Neural progenitor cell (in vitro differentiated cells): Measurements from ENCODE around the gene HOXD1. TPM values are rescaled to one million over a fixed set of nuclear protein-coding genes. Genes with fewer than 3 reads are reported as not detected.

Experiments used
- DNase-seq: peaks from one replicate; pipeline ENCODE4 v3.0.0-alpha.2; 2016; ENCODE audit warnings: low spot score
- H2AFZ ChIP-seq: fragments of 200-600 bp; sonication (generic); replicated peaks from 2 replicates; pipeline ENCODE4 v1.6.1; 2016; ENCODE audit warnings: antibody characterized with exemption
- H3F3A ChIP-seq: fragments of 200-600 bp; sonication (generic); 2 replicates; pipeline ENCODE4 v1.6.1; 2016; ENCODE audit warnings: antibody characterized with exemption, low read depth
- H3K27ac ChIP-seq: fragments of 200-600 bp; sonication (generic); 2 replicates; pipeline ENCODE4 v1.5.1; 2016; ENCODE audit warnings: mild to moderate bottlenecking
- H3K27me3 ChIP-seq: fragments of 200-600 bp; sonication (generic); 2 replicates; pipeline ENCODE4 v1.6.1; 2016; ENCODE audit warnings: mild to moderate bottlenecking, moderate library complexity
- H3K36me3 ChIP-seq: fragments of 200-600 bp; sonication (generic); 2 replicates; pipeline ENCODE4 v1.5.1; 2016
- H3K4me1 ChIP-seq: fragments of 200-600 bp; sonication (generic); 2 replicates; pipeline ENCODE4 v1.6.1; 2016; ENCODE audit warnings: mixed run types
- H3K4me2 ChIP-seq: fragments of 200-600 bp; sonication (generic); 2 replicates; pipeline ENCODE4 v1.6.1; 2016
- H3K4me3 ChIP-seq: fragments of 200-600 bp; sonication (generic); 2 replicates; pipeline ENCODE4 v1.5.1; 2016
- H3K79me2 ChIP-seq: fragments of 200-600 bp; sonication (generic); 2 replicates; pipeline ENCODE4 v1.6.1; 2016; ENCODE audit warnings: low read depth
- H3K9ac ChIP-seq: fragments of 200-600 bp; sonication (generic); 2 replicates; pipeline ENCODE4 v1.6.1; 2016
- H3K9me3 ChIP-seq: fragments of 200-600 bp; sonication (generic); 2 replicates; pipeline ENCODE4 v1.5.1; 2016; ENCODE audit warnings: low read depth
- H4K20me1 ChIP-seq: fragments of 200-600 bp; sonication (generic); 2 replicates; pipeline ENCODE4 v1.6.1; 2016; ENCODE audit warnings: low read depth
- H3K27ac Mint-ChIP-seq: 3 replicates; pipeline ENCODE4 v1.8.0; 2021; ENCODE audit warnings: mixed read lengths
- H3K27me3 Mint-ChIP-seq: 2 replicates; pipeline ENCODE4 v1.8.0; 2022; ENCODE audit warnings: low read depth, mild to moderate bottlenecking, inconsistent platforms, moderate library complexity, mixed read lengths; ENCODE audit not compliant: insufficient read depth
- H3K36me3 Mint-ChIP-seq: 3 replicates; pipeline ENCODE4 v1.8.0; 2021; ENCODE audit warnings: mixed read lengths
- H3K4me1 Mint-ChIP-seq: 3 replicates; pipeline ENCODE4 v1.8.0; 2021; ENCODE audit warnings: mixed read lengths
- H3K4me3 Mint-ChIP-seq: 3 replicates; pipeline ENCODE4 v1.8.0; 2021; ENCODE audit warnings: mild to moderate bottlenecking, moderate library complexity, mixed read lengths
- H3K9me3 Mint-ChIP-seq: 3 replicates; pipeline ENCODE4 v1.8.0; 2020; ENCODE audit warnings: mixed read lengths
- EZH2 ChIP-seq: fragments of 200-600 bp; sonication (generic); IDR thresholded peaks from 2 replicates; pipeline ENCODE4 v1.6.1; 2017; ENCODE audit warnings: antibody characterized with exemption, mild to moderate bottlenecking, moderate library complexity
- EZH2phosphoT487 ChIP-seq: fragments of 200-600 bp; sonication (generic); IDR thresholded peaks from 2 replicates; pipeline ENCODE4 v1.6.1; 2017; ENCODE audit warnings: antibody characterized with exemption
- total RNA-seq: library from RNA; depleted of rRNA; stranded (reverse); fragments of >200 nt; gene quantifications from 2 replicates; pipeline ENCODE4 v1.2.3, GENCODE V29; 2015; ENCODE audit warnings: low replicate concordance
- TF ChIP-seq, protein P1 (sequence below): fragments of 200-600 bp; sonication (generic); IDR thresholded peaks from 2 replicates; pipeline ENCODE4 v1.5.1; 2017; ENCODE audit warnings: antibody characterized with exemption, mild to moderate bottlenecking

Gene HOXD1
- total RNA-seq, 1 donor from 2014 or later: not detected

DNA sequence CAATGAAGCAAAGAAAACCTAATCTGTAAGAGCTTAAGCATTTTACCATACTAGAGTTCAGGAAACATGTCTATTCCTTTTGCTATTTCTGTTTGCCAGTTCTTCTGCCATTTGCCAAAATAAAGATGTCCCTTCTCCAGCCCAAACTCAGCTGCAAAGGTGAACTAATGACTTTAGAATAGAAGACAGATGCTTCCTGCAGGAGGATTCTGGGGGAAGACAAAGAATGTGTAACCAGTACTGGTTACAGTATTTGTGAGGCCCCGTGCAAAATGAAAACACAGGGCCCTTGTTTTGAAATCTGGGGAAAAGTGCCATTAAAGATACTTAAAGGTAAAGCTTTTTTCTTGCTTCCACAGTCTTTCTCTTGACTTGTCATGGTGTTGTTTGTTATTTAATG is 46.5 kb downstream of the HOXD1 start:
- Histone ChIP-seq H2AFZ (no peak overlapping the region), H3K9me3 (no peaks in the 10 kb centered on the region), H3K36me3 (no peaks in the 10 kb centered on the region), H3K79me2 (no peaks in the 10 kb centered on the region), H4K20me1 (no peaks in the 10 kb centered on the region), H3K27ac (no peak overlapping the region), H3K4me1 (no peaks in the 10 kb centered on the region), H3K4me2 (no peak overlapping the region), H3K27me3 (peaks cover 36% of the 10 kb centered on the region), H3K9ac (no peak overlapping the region), H3F3A (no peaks in the 10 kb centered on the region), H3K4me3 (no peak overlapping the region)
- Mint-ChIP-seq H3K4me1 (no peaks in the 10 kb centered on the region), H3K36me3 (no peaks in the 10 kb centered on the region), H3K27me3 (peaks cover 6% of the 10 kb centered on the region), H3K27ac (no peak overlapping the region), H3K4me3 (no peak overlapping the region), H3K9me3 (no peaks in the 10 kb centered on the region)
- DNase-seq: no peak
- TF ChIP-seq EZH2 (no peak), EZH2phosphoT487 (no peak)
- TF ChIP-seq, protein P1, sequence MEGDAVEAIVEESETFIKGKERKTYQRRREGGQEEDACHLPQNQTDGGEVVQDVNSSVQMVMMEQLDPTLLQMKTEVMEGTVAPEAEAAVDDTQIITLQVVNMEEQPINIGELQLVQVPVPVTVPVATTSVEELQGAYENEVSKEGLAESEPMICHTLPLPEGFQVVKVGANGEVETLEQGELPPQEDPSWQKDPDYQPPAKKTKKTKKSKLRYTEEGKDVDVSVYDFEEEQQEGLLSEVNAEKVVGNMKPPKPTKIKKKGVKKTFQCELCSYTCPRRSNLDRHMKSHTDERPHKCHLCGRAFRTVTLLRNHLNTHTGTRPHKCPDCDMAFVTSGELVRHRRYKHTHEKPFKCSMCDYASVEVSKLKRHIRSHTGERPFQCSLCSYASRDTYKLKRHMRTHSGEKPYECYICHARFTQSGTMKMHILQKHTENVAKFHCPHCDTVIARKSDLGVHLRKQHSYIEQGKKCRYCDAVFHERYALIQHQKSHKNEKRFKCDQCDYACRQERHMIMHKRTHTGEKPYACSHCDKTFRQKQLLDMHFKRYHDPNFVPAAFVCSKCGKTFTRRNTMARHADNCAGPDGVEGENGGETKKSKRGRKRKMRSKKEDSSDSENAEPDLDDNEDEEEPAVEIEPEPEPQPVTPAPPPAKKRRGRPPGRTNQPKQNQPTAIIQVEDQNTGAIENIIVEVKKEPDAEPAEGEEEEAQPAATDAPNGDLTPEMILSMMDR: no peak

DNA sequence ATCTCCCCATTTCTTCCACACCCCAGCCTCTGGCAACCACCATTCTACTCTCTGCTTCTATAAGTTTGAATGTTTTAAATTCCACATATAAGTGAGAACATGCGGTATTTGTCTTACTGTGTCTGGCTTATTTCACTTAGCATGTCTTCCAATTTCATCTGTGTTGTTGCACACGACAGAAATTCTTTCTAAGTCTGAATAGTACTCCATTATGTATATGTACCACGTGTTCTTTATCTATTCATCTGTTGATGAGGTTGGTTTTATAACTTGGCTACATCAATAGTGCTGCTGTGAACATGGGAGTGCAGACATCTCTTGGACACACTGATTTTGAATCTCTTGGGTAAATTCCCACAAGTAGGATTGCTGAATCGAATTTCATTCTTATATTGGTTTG is 49.0 kb downstream of the HOXD1 start:
- H3K4me2 ChIP-seq: no peak overlapping the region

DNA sequence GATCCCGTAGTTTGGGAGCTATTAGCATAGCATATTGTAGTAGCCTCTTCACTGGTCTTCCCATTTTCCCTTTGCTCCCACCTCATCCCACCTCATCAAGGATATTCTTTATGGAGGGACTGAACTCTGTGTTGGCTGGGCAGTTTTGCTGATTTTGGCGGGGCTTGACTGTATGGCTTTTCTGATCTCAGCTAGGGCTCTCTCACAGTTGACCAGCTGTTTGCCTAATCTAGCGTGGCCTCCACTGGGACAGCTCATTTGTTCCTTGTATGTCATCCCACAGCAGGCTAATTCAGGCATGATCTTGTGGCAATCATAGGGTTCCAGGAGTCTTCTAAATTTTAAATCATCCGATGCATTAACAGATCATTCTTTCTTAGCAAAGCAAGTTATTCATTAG is 50.6 kb downstream of the HOXD1 start:
- no peak overlapping the region for H3K9ac ChIP-seq
- no peaks in the 10 kb centered on the region for H3K36me3 ChIP-seq
- H3F3A ChIP-seq: no peaks in the 10 kb centered on the region
- H3K9me3 ChIP-seq: no peaks in the 10 kb centered on the region
- H3K4me3 ChIP-seq: no peak overlapping the region
- Mint-ChIP-seq H3K27ac (no peak overlapping the region), H3K27me3 (peaks cover 6% of the 10 kb centered on the region), H3K9me3 (no peaks in the 10 kb centered on the region), H3K4me3 (no peak overlapping the region), H3K4me1 (no peaks in the 10 kb centered on the region), H3K36me3 (no peaks in the 10 kb centered on the region)
- H2AFZ ChIP-seq: no peak overlapping the region
- no peak overlapping the region for H3K4me2 ChIP-seq
- peaks cover 25% of the 10 kb centered on the region for H3K27me3 ChIP-seq
- H3K27ac ChIP-seq: no peak overlapping the region
- no peak for DNase-seq
- H3K4me1 ChIP-seq: no peaks in the 10 kb centered on the region
- TF ChIP-seq EZH2 (no peak), EZH2phosphoT487 (no peak)
- TF ChIP-seq, protein P1: no peak
- no peaks in the 10 kb centered on the region for H3K79me2 ChIP-seq
- no peaks in the 10 kb centered on the region for H4K20me1 ChIP-seq

More for the DNA sequence above, 49.0 kb downstream of the HOXD1 start:
- no peak for TF ChIP-seq EZH2phosphoT487
- TF ChIP-seq, protein P1: no peak
- no peak for TF ChIP-seq EZH2
- Mint-ChIP-seq H3K4me1 (no peaks in the 10 kb centered on the region), H3K36me3 (no peaks in the 10 kb centered on the region), H3K27me3 (peaks cover 6% of the 10 kb centered on the region), H3K4me3 (no peak overlapping the region), H3K9me3 (no peaks in the 10 kb centered on the region), H3K27ac (no peak overlapping the region)
- no peak overlapping the region for H3K4me3 ChIP-seq
- peaks cover 25% of the 10 kb centered on the region for H3K27me3 ChIP-seq
- no peak for DNase-seq
- no peak overlapping the region for H3K9ac ChIP-seq
- no peaks in the 10 kb centered on the region for H3K79me2 ChIP-seq
- no peaks in the 10 kb centered on the region for H3F3A ChIP-seq
- no peak overlapping the region for H3K27ac ChIP-seq
- no peaks in the 10 kb centered on the region for H3K9me3 ChIP-seq
- no peaks in the 10 kb centered on the region for H3K4me1 ChIP-seq
- H2AFZ ChIP-seq: no peak overlapping the region
- H4K20me1 ChIP-seq: no peaks in the 10 kb centered on the region
- H3K36me3 ChIP-seq: no peaks in the 10 kb centered on the region
